GM21723 (cell line): ENCODE measurements around the gene CEP55.

ENCODE experiments used
- ATAC-seq: cut with Tn5 transposase; IDR thresholded peaks from one replicate; pipeline ENCODE4 v1.9.1; 2021; ENCODE audit warnings: mild to moderate bottlenecking, moderate library complexity; ENCODE audit not compliant: unreplicated experiment

The CEP55 gene

GRCh38 chr10:93559490-93559889 is 63.1 kb downstream of the CEP55 start:
- ATAC-seq = no peak

- ATAC-seq = no peak
Observed at GRCh38 chr10:93560541-93560940, 64.1 kb downstream of the CEP55 start.

- ATAC-seq = no peak
Observed at GRCh38 chr10:93565446-93565845, 69.0 kb downstream of the CEP55 start.

GRCh38 chr10:93566435-93567276 is 70.2 kb downstream of the CEP55 start, which contains the start of gene FFAR4:
FFAR4 (plus strand) TSS chr10:93566665; CDS start chr10:93566721, 56 bp downstream.
- no peak for ATAC-seq

- ATAC-seq = no peak
Observed at GRCh38 chr10:93567277-93568104, 71.1 kb downstream of the CEP55 start.

GRCh38 chr10:93568105-93568390 is 71.6 kb downstream of the CEP55 start:
- no peak for ATAC-seq

GRCh38 chr10:93570383-93570782 is 74.0 kb downstream of the CEP55 start:
- ATAC-seq = no peak

GRCh38 chr10:93572606-93573005 is 76.2 kb downstream of the CEP55 start:
- no peak for ATAC-seq

- ATAC-seq = no peak
Observed at GRCh38 chr10:93573051-93573909, 76.9 kb downstream of the CEP55 start.

GRCh38 chr10:93573924-93574323 is 77.5 kb downstream of the CEP55 start:
- ATAC-seq = no peak

- no peak for ATAC-seq
Observed at GRCh38 chr10:93576888-93577287, 80.5 kb downstream of the CEP55 start.

GRCh38 chr10:93577565-93577964 is 81.2 kb downstream of the CEP55 start:
- ATAC-seq = no peak
